HL-60 (cell line): ENCODE results near the gene SORCS1.

Source experiments
- DNase-seq, 2 experiments: peaks; one replicate each; pipeline ENCODE4 v3.0.0-alpha.2; 2010 to 2020; ENCODE audit warnings: low read depth in 1 of 2, low spot score in 1 of 2
- H3K27ac ChIP-seq: fragments of 250-450 bp; sonication (Bioruptor Pico); replicated peaks from 2 replicates; pipeline ENCODE4 v1.5.1; 2020; ENCODE audit warnings: mild to moderate bottlenecking, moderate library complexity
- H3K27me3 ChIP-seq: fragments of 250-450 bp; sonication (Bioruptor Pico); 2 replicates; pipeline ENCODE4 v1.5.1; 2021; ENCODE audit warnings: mild to moderate bottlenecking, moderate library complexity; ENCODE audit not compliant: insufficient read depth, poor library complexity, severe bottlenecking
- H3K4me3 ChIP-seq: replicated peaks from 2 replicates; pipeline ENCODE4 v1.5.1; 2011; ENCODE audit warnings: mild to moderate bottlenecking, control low read depth, low read length; ENCODE audit not compliant: insufficient read depth
- GABPA ChIP-seq: IDR thresholded peaks from 2 replicates; pipeline ENCODE4 v1.6.1; 2012; ENCODE audit warnings: low read depth
- POLR2AphosphoS5 ChIP-seq: IDR thresholded peaks from 2 replicates; pipeline ENCODE4 v1.6.1; 2012; ENCODE audit warnings: low read depth
- SPI1 ChIP-seq: IDR thresholded peaks from 2 replicates; pipeline ENCODE4 v1.6.1; 2012; ENCODE audit warnings: low read depth, mild to moderate bottlenecking, borderline replicate concordance
- TF ChIP-seq, protein P1 (sequence below): IDR thresholded peaks from one replicate; pipeline ENCODE4 v1.5.1; 2011; ENCODE audit warnings: low read length, control low read depth, inconsistent platforms; ENCODE audit not compliant: insufficient read depth
- TF ChIP-seq, protein P2 (sequence below): IDR thresholded peaks from 2 replicates; pipeline ENCODE4 v1.6.1; 2012; ENCODE audit warnings: low read depth; ENCODE audit not compliant: insufficient replicate concordance

The SORCS1 gene

DNA sequence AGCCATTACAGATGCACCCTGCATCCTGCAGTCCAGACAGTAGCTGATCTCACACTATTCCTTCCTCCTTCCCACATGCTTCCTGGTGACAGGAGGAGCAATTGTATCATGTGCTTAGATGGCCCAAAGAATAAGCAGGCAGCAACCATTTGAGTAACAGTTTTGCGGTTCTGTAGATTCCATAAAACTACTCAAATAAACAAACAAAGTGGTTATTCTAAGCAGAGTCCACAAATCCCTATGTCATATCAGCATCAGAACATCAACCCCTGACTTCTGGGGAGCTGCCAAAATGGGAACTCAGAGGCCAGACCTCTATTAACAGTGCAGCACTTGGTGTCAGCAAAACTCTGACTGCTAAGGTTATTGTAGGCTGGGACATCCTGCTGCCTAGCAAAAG, 226.0 kb downstream of the SORCS1 start:
- TF ChIP-seq, protein P1, sequence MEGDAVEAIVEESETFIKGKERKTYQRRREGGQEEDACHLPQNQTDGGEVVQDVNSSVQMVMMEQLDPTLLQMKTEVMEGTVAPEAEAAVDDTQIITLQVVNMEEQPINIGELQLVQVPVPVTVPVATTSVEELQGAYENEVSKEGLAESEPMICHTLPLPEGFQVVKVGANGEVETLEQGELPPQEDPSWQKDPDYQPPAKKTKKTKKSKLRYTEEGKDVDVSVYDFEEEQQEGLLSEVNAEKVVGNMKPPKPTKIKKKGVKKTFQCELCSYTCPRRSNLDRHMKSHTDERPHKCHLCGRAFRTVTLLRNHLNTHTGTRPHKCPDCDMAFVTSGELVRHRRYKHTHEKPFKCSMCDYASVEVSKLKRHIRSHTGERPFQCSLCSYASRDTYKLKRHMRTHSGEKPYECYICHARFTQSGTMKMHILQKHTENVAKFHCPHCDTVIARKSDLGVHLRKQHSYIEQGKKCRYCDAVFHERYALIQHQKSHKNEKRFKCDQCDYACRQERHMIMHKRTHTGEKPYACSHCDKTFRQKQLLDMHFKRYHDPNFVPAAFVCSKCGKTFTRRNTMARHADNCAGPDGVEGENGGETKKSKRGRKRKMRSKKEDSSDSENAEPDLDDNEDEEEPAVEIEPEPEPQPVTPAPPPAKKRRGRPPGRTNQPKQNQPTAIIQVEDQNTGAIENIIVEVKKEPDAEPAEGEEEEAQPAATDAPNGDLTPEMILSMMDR = no peak
- no peak overlapping the region for H3K27ac ChIP-seq
- no peak for DNase-seq
- H3K27me3 ChIP-seq = no peaks in the 10 kb centered on the region
- H3K4me3 ChIP-seq = no peak overlapping the region

DNA sequence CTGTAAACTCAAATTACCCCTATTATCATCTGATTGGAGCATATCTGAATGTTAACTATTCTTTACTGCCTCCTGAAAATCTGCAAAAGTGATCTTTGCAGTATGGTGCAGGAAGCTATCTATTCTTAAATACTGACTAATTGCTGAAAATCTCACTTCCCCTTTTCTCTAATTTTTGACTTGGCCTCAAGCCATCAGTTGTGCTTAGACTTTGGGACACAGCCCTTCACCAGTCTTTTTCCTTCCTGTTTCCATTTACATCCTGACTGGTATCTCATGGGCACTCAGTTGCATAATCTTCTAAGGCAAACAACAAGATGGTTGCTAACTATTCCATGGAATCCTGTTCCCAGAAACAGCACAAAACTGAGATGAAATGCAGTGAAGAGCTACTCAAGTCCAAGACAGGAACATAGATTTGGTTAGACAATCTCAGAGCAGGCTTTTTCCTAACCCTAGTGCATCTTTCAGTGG, 228.5 kb downstream of the SORCS1 start:
- peak in 1 of 2 experiments; percentile 7 for DNase-seq
- TF ChIP-seq SPI1 (peak; percentile 79), GABPA (no peak)
- H3K27me3 ChIP-seq = no peaks in the 10 kb centered on the region
- no peak overlapping the region for H3K4me3 ChIP-seq
- no peak overlapping the region for H3K27ac ChIP-seq

DNA sequence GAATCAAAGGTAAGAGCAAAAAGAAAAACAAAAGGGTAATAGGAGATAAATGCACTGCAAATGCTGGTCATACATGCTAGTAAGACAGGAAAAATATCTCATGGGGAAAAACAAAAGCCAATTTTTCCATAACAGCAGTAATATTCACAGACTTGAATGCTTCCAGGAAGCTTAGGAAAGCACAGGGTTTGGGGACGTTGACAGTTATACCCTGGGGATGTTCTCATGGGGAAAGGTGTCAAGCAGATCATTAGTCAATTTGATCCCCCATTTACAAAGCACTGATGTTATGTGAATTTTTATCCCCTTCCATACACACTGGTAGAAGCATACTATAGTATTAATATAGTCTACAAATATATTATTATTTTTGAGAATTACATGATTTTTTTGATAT, 232.7 kb downstream of the SORCS1 start:
- Histone ChIP-seq H3K27me3 (no peaks in the 10 kb centered on the region), H3K4me3 (no peak overlapping the region), H3K27ac (no peak overlapping the region)
- no peak for DNase-seq
- TF ChIP-seq GABPA (no peak), POLR2AphosphoS5 (no peak), SPI1 (no peak)
- TF ChIP-seq, protein P1 = no peak
- TF ChIP-seq, protein P2, sequence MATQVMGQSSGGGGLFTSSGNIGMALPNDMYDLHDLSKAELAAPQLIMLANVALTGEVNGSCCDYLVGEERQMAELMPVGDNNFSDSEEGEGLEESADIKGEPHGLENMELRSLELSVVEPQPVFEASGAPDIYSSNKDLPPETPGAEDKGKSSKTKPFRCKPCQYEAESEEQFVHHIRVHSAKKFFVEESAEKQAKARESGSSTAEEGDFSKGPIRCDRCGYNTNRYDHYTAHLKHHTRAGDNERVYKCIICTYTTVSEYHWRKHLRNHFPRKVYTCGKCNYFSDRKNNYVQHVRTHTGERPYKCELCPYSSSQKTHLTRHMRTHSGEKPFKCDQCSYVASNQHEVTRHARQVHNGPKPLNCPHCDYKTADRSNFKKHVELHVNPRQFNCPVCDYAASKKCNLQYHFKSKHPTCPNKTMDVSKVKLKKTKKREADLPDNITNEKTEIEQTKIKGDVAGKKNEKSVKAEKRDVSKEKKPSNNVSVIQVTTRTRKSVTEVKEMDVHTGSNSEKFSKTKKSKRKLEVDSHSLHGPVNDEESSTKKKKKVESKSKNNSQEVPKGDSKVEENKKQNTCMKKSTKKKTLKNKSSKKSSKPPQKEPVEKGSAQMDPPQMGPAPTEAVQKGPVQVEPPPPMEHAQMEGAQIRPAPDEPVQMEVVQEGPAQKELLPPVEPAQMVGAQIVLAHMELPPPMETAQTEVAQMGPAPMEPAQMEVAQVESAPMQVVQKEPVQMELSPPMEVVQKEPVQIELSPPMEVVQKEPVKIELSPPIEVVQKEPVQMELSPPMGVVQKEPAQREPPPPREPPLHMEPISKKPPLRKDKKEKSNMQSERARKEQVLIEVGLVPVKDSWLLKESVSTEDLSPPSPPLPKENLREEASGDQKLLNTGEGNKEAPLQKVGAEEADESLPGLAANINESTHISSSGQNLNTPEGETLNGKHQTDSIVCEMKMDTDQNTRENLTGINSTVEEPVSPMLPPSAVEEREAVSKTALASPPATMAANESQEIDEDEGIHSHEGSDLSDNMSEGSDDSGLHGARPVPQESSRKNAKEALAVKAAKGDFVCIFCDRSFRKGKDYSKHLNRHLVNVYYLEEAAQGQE = no peak

DNA sequence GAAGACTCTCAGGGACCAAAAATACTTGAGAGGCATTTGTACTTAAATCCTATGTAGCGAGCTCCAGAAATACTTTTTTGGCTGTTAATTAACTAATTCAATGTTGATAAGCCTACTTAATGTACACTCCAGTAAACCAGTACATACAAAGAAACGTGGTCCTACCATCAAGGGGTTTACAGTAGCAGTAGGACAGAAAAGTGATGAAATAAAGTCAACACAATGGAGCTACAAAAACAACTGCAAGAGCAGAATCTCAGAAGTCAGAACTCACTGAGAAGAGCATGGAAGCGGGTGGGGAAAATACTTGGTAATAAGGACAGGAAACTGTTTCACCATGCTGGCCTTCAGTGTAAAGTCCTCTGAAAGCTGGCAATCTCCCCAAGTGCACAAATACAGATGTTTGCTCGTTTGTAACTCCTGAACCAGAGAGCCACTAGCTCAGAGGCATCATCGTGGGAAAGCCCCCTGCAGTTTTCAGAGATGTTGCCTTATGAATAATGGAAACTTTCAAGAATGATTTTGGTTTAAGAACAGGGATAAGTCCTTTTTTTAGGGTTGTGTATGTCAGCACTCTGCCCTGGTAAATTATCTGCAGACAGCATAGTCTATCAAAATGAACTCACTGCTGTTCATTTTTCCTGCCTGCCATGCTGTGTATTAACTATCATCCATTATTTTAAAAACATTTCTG, 233.2 kb downstream of the SORCS1 start:
- Histone ChIP-seq H3K27ac (no peak overlapping the region), H3K27me3 (no peaks in the 10 kb centered on the region), H3K4me3 (no peak overlapping the region)
- no peak for TF ChIP-seq SPI1
- TF ChIP-seq, protein P2 = no peak
- TF ChIP-seq, protein P1 = no peak
- TF ChIP-seq POLR2AphosphoS5 = no peak
- no peak for TF ChIP-seq GABPA
- no peak for DNase-seq
